Suppressor macrophage treated with lipopolysaccharide for 4 hours (primary cell): ENCODE data around the gene RARS2.
"Not testable (repeated sequence)": the region's sequence is repeated elsewhere in the genome, so short reads cannot be mapped to it uniquely, and the experiment has no call there.

Source experiments
- DNase-seq: peaks from one replicate; pipeline ENCODE4 v3.0.0-alpha.2; 2020

Gene RARS2

GRCh38 chr6:87589693-87590416 lies at the start of gene RARS2, which contains the start of gene ORC3:
Gene RARS2 (minus strand): TSS chr6:87589987. CDS start chr6:87589957, 30 bp downstream.
Gene ORC3 (plus strand): TSS chr6:87590135. CDS start chr6:87590169, 34 bp downstream.
- peak; percentile 97 for DNase-seq

- DNase-seq: no peak
Observed at GRCh38 chr6:87639373-87639772, 49.6 kb upstream of the RARS2 start.

GRCh38 chr6:87637106-87637505 lies 47.3 kb upstream of the RARS2 start:
- no peak for DNase-seq

GRCh38 chr6:87636315-87636714 lies 46.5 kb upstream of the RARS2 start:
- no peak for DNase-seq

GRCh38 chr6:87633851-87634250 lies 44.1 kb upstream of the RARS2 start:
- no peak for DNase-seq

GRCh38 chr6:87630746-87631145 lies 41.0 kb upstream of the RARS2 start:
- no peak for DNase-seq

GRCh38 chr6:87628881-87629280 lies 39.1 kb upstream of the RARS2 start:
- no peak for DNase-seq

GRCh38 chr6:87628424-87628823 lies 38.6 kb upstream of the RARS2 start:
- DNase-seq: peak; percentile 3

- no peak for DNase-seq
Observed at GRCh38 chr6:87623248-87623647, 33.5 kb upstream of the RARS2 start.

- no peak for DNase-seq
Observed at GRCh38 chr6:87618531-87618930, 28.7 kb upstream of the RARS2 start.

- no peak for DNase-seq
Observed at GRCh38 chr6:87617405-87617804, 27.6 kb upstream of the RARS2 start.

GRCh38 chr6:87613018-87613417 lies 23.2 kb upstream of the RARS2 start:
- DNase-seq: not testable (repeated sequence)

GRCh38 chr6:87608802-87609201 lies 19.0 kb upstream of the RARS2 start:
- no peak for DNase-seq

GRCh38 chr6:87606199-87606598 lies 16.4 kb upstream of the RARS2 start:
- DNase-seq: no peak

- DNase-seq: peak; percentile 16
Observed at GRCh38 chr6:87600576-87600975, 10.8 kb upstream of the RARS2 start.

- DNase-seq: no peak
Observed at GRCh38 chr6:87590990-87591389, 1.2 kb upstream of the RARS2 start.

- no peak for DNase-seq
Observed at GRCh38 chr6:87590417-87590880, 662 bp upstream of the RARS2 start.

- DNase-seq: peak; percentile 5
Observed at GRCh38 chr6:87588756-87589407, 905 bp downstream of the RARS2 start.

GRCh38 chr6:87586371-87587077 lies 3.3 kb downstream of the RARS2 start:
- DNase-seq: no peak

GRCh38 chr6:87583822-87584221 lies 6.0 kb downstream of the RARS2 start:
- no peak for DNase-seq

- no peak for DNase-seq
Observed at GRCh38 chr6:87575423-87575822, 14.4 kb downstream of the RARS2 start.

- DNase-seq: no peak
Observed at GRCh38 chr6:87574237-87574804, 15.5 kb downstream of the RARS2 start.

GRCh38 chr6:87573307-87574024 lies 16.3 kb downstream of the RARS2 start:
- no peak for DNase-seq
